Fibroblast of the aortic adventitia (primary cell): ENCODE results near the gene BIRC3. TPM values are rescaled to one million over a fixed set of nuclear protein-coding genes. Genes with fewer than 3 reads are reported as not detected.

ENCODE experiments used
- DNase-seq: peaks from one replicate; pipeline ENCODE4 v3.0.0-alpha.2; 2010; ENCODE audit warnings: low read depth
- H3K4me3 ChIP-seq: 2 replicates; pipeline ENCODE4 v1.5.1; 2011; ENCODE audit warnings: low read depth, mild to moderate bottlenecking, control low read depth, low read length, moderate library complexity
- total RNA-seq: library from RNA; depleted of rRNA; stranded (reverse); fragments of >200 nt; gene quantifications from 2 replicates; pipeline ENCODE4 v1.2.3, GENCODE V29; 2012; ENCODE audit warnings: low replicate concordance
- TF ChIP-seq, protein P1 (sequence below): IDR thresholded peaks from 2 replicates; pipeline ENCODE4 v1.5.1; 2011; ENCODE audit warnings: mild to moderate bottlenecking, low read length, control low read depth, inconsistent platforms; ENCODE audit not compliant: insufficient read depth

Gene BIRC3
- total RNA-seq, 1 donor: 2.4 TPM

DNA sequence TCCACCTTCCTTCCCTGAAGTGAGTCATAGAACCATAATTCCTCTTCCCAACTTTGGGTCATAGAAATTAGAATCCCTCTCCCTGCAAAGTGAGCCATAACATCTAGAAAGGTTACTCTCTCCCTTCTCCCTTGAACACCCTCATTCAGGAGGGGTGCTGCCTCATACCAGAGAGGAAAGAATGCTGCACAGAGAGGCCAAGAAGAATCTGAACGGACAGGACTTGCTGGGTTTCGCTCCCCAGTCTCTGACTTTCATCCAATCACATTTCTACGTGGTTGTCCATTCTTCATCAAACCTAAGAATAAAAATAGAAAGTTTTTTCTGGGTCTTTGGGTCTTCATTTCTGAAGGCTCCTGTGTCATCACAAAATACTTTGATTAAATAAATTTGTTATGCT, 31.0 kb upstream of the BIRC3 start:
- no peak for DNase-seq
- TF ChIP-seq, protein P1, sequence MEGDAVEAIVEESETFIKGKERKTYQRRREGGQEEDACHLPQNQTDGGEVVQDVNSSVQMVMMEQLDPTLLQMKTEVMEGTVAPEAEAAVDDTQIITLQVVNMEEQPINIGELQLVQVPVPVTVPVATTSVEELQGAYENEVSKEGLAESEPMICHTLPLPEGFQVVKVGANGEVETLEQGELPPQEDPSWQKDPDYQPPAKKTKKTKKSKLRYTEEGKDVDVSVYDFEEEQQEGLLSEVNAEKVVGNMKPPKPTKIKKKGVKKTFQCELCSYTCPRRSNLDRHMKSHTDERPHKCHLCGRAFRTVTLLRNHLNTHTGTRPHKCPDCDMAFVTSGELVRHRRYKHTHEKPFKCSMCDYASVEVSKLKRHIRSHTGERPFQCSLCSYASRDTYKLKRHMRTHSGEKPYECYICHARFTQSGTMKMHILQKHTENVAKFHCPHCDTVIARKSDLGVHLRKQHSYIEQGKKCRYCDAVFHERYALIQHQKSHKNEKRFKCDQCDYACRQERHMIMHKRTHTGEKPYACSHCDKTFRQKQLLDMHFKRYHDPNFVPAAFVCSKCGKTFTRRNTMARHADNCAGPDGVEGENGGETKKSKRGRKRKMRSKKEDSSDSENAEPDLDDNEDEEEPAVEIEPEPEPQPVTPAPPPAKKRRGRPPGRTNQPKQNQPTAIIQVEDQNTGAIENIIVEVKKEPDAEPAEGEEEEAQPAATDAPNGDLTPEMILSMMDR: no peak
- no peak overlapping the region for H3K4me3 ChIP-seq

DNA sequence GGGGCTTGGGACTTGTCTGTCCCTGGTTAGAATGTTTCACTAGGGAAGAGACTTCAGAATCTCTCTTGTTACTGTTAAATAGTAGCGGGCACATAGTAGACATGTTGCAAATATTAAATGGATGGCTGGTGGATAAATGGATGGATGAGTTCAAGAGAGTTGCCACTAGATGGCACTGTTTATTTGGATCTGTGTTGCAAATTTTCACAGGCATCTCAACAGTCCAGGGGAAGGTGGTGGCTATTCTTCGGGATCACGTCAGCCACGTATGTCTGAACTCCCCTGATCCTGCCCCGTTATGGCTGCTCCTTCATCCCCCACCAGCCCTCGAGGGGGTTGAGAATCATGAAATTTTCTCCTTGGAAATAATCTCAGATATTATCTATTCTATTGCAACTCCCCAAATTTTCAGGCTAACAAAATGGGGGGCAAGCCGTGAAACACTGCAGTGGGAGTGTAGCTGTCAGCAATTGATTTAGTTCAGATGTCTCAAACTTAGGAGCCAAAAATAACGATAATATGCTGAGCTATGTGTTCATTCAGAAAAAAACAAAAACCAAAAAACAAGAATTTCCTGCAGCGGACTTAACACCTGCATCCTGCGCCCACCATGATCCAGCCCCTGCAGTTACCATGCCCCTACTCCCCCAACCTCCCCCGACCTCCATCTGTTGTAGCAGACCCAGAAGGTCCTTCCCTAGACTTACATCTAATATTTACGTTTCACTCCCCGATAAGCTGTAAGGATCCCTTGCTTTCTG, 29.1 kb upstream of the BIRC3 start:
- DNase-seq: peak; percentile 88
- TF ChIP-seq, protein P1: peak; percentile 65
- H3K4me3 ChIP-seq: peak overlapping the region; percentile 32

DNA sequence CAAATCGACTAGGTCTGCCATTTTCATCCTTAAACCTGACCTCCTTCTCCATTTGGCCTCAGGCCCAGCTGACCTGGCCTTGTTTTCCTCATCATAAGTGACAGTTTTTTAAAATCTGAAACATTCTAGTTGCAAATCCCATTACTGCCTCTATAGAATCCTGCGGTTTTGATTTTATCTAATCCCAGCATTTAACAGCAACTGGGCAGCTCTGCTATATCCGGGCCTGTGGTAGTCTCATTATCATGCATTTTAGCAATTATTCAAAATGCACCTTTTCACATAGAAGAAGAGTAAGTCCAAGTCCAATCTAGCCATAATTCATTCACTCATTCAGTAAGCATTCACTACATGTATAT, 28.6 kb upstream of the BIRC3 start:
- no peak for DNase-seq
- no peak overlapping the region for H3K4me3 ChIP-seq
- TF ChIP-seq, protein P1: no peak

DNA sequence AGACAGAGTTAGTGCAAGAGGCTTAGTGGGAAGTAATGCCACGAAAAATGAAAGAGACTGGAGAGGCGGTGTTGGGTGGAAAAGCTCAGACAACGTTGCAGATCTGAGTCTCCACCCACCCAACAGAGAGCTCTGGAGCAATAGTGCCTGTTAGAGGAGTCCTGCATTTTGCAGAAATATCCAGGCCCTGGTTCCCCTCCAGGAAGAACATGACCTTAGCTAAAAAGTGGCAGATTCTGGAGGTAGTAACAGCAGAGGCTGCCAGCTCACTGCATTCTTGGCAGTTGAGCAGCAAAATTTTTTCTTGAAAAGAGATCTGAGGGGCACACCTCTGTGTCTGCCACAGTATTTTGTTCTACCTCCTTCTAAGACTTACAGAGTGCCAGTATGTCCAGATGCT, 27.7 kb upstream of the BIRC3 start:
- H3K4me3 ChIP-seq: no peak overlapping the region
- TF ChIP-seq, protein P1: no peak
- DNase-seq: peak; percentile 67

DNA sequence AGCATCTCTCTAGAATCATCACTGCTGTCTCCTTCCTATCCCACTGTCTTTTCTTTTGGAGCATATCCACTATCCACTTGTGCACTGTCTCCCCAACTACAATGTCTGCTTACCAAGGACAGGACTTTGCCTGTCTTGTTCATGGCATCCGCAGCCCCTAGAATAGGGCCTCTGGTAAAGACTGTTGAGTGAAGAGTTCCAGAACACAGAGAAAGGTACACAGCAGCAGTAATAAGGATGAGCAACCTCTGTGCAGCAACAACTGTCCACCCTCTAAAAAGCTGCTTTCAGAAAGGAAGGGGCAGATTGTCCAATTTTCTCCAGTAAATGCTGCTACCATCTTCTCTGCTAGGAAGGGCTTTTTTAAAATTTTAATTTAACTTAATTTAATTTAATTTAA, 25.5 kb upstream of the BIRC3 start:
- TF ChIP-seq, protein P1: no peak
- DNase-seq: no peak
- H3K4me3 ChIP-seq: no peak overlapping the region

DNA sequence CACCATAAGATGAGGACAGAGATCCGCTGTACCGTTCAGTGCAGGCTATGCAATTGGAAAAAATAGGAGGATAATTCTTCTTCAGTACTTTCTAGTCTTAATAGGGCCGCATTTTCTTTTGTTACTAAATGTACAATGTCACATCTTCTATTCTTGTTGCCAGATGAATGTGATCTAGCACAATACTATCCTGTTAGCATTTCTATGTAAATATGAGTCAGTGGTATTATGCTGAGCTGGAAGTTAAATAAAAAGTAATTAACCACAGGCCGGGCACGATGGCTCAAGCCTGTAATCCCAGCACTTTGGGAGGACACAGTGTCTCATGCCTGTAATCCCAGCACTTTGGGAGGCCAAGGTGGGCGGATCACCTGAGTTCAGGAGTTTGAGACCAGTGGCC, 24.4 kb upstream of the BIRC3 start:
- no peak overlapping the region for H3K4me3 ChIP-seq
- no peak for DNase-seq
- TF ChIP-seq, protein P1: no peak
